ENCODE measurements around the gene PROCA1. TPM values are rescaled to one million over a fixed set of nuclear protein-coding genes. Genes with fewer than 3 reads are reported as not detected.

The PROCA1 gene
- total RNA-seq, 1 donor from 2014 or later = 1.5 TPM

GRCh38 chr17:28756049-28756804, 44.5 kb upstream of the PROCA1 start:
- intact Hi-C loops (cut with DNase I) = no loop called here
- H3K36me3 ChIP-seq = peaks cover 0 to 20% of the 10 kb centered on the region in 2 donors
- no peak overlapping the region for H3K4me3 ChIP-seq
- no peak overlapping the region for H3K27ac ChIP-seq
- TF ChIP-seq POLR2A (IDR thresholded peaks at IDR 0.05) (no peak), POLR2AphosphoS5 (IDR thresholded peaks at IDR 0.05; ENCODE audit: insufficient read depth in 1 of 2, low read depth in 1 of 2) (peak in 1 of 2 donors; percentile 13)
- no peaks in the 10 kb centered on the region for H3K4me1 ChIP-seq
- H3K27me3 ChIP-seq = no peaks in the 10 kb centered on the region
- no peak for DNase-seq (ENCODE audit: extremely low spot score in 2 of 2)
- H3K9me3 ChIP-seq = no peaks in the 10 kb centered on the region

DNA sequence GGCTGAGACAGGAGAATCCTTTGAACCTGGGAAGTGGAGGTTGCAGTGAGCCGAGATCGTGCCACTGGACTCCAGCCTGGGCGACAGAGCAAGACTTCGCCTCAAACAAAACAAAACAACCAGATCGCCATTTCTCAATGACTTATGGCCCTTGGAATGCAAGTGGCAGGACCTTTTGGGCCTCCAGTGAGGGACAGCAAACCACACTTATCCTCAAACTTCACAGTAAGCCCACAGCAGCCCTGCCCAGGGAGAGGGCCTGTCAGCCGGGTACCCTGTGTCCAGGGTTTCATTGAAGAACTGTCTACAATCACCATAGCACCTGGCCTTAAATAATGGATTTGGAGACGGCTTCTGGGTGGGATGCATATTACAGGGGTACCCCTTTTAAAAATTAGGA, 43.8 kb upstream of the PROCA1 start:
- intact Hi-C loops (cut with DNase I) = no loop called here
- Histone ChIP-seq H3K4me3 (no peak overlapping the region), H3K4me1 (no peaks in the 10 kb centered on the region), H3K27ac (no peak overlapping the region), H3K36me3 (peaks cover 0 to 17% of the 10 kb centered on the region in 2 donors), H3K27me3 (no peaks in the 10 kb centered on the region), H3K9me3 (no peaks in the 10 kb centered on the region)
- DNase-seq (ENCODE audit: extremely low spot score in 2 of 2) = no peak
- no peak for TF ChIP-seq POLR2AphosphoS5 (IDR thresholded peaks at IDR 0.05; ENCODE audit: insufficient read depth in 1 of 2, low read depth in 1 of 2)
- TF ChIP-seq POLR2A (IDR thresholded peaks at IDR 0.05) = no peak
- TF ChIP-seq, protein P1, sequence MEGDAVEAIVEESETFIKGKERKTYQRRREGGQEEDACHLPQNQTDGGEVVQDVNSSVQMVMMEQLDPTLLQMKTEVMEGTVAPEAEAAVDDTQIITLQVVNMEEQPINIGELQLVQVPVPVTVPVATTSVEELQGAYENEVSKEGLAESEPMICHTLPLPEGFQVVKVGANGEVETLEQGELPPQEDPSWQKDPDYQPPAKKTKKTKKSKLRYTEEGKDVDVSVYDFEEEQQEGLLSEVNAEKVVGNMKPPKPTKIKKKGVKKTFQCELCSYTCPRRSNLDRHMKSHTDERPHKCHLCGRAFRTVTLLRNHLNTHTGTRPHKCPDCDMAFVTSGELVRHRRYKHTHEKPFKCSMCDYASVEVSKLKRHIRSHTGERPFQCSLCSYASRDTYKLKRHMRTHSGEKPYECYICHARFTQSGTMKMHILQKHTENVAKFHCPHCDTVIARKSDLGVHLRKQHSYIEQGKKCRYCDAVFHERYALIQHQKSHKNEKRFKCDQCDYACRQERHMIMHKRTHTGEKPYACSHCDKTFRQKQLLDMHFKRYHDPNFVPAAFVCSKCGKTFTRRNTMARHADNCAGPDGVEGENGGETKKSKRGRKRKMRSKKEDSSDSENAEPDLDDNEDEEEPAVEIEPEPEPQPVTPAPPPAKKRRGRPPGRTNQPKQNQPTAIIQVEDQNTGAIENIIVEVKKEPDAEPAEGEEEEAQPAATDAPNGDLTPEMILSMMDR (IDR thresholded peaks at IDR 0.05) = no peak

GRCh38 chr17:28751600-28752366, 40.1 kb upstream of the PROCA1 start:
- TF ChIP-seq, protein P1 (IDR thresholded peaks at IDR 0.05) = no peak
- TF ChIP-seq POLR2A (IDR thresholded peaks at IDR 0.05) (no peak), POLR2AphosphoS5 (IDR thresholded peaks at IDR 0.05; ENCODE audit: insufficient read depth in 1 of 2, low read depth in 1 of 2) (no peak)
- H3K27me3 ChIP-seq = no peaks in the 10 kb centered on the region
- intact Hi-C loops (cut with DNase I) = no loop called here
- peaks cover 21% of the 10 kb centered on the region for H3K4me1 ChIP-seq
- no peak overlapping the region for H3K4me3 ChIP-seq
- no peaks in the 10 kb centered on the region for H3K9me3 ChIP-seq
- peaks cover 0 to 16% of the 10 kb centered on the region in 2 donors for H3K36me3 ChIP-seq
- no peak overlapping the region for H3K27ac ChIP-seq
- no peak for DNase-seq (ENCODE audit: extremely low spot score in 2 of 2)

DNA sequence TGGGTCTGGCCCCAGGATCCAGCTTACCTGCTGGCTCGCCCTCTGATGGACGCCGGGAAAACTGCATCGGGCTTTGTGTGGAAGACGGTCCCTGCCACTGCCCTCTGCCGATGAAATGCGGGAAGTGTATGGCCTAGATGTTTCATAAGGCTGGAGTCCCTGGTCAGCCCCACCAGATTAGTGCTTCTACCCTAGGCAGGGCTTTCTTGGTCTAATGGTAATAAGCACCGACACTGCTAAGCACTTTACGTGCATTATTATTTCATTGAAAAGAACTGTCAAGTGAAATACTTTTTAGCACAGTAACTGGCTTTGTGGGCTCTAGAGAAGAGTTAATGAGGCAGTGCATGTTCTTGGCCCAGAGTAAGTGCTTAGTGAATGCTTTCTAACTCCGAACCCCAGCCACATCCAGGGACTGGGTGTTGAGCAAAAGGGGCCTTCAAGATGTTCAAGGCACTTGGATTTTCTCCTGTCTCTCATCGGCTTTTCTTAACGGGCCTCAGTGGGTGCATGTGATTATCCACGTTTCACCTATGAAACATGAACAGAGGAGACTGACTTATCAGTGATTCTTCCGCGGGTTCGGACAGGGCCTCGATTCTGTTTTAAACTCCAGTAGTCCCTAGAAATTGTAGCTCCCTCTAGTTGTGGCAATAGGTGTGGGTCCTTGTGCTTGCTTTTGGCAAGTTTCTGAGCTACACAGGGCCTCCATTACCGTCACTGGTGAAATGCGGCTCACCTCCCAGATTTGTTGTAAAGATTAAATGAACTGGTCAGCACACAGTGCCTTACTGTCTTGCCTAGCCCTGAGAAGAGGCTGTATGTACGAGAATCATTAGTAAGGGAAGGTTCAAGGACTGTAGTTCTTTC, 38.7 kb upstream of the PROCA1 start:
- TF ChIP-seq, protein P1 (IDR thresholded peaks at IDR 0.05) = peak; percentile 96 to 99 (median 99)
- TF ChIP-seq POLR2AphosphoS5 (IDR thresholded peaks at IDR 0.05; ENCODE audit: insufficient read depth in 1 of 2, low read depth in 1 of 2) (peak; percentile 40 to 85), POLR2A (IDR thresholded peaks at IDR 0.05) (no peak)
- intact Hi-C loops (cut with DNase I) = no loop called here
- Histone ChIP-seq H3K9me3 (no peaks in the 10 kb centered on the region), H3K27ac (peak overlapping the region; percentile 47), H3K4me1 (peaks cover 35% of the 10 kb centered on the region), H3K27me3 (no peaks in the 10 kb centered on the region), H3K4me3 (no peak overlapping the region), H3K36me3 (peaks cover 0 to 16% of the 10 kb centered on the region in 2 donors)
- DNase-seq (ENCODE audit: extremely low spot score in 2 of 2) = no peak

Data from vagina (tissue), 2 donors.